HG03571 (cell line): ENCODE measurements around the gene PEPD.

ENCODE experiments used
- ATAC-seq: cut with Tn5 transposase; IDR thresholded peaks from one replicate; pipeline ENCODE4 v1.9.1; 2021; ENCODE audit not compliant: unreplicated experiment

PEPD gene

GRCh38 chr19:33427801-33428626 is 93.6 kb downstream of the PEPD start:
- ATAC-seq: no peak

- ATAC-seq: no peak
Measured at GRCh38 chr19:33426621-33427361, 94.8 kb downstream of the PEPD start.

- no peak for ATAC-seq
Measured at GRCh38 chr19:33424181-33424580, 97.4 kb downstream of the PEPD start.

GRCh38 chr19:33422369-33423180 is 99.0 kb downstream of the PEPD start:
- ATAC-seq: no peak

- no peak for ATAC-seq
Measured at GRCh38 chr19:33421368-33421767, 100.2 kb downstream of the PEPD start.

GRCh38 chr19:33420821-33421220 is 100.8 kb downstream of the PEPD start:
- no peak for ATAC-seq

GRCh38 chr19:33419788-33420130 is 101.8 kb downstream of the PEPD start:
- ATAC-seq: no peak

- no peak for ATAC-seq
Measured at GRCh38 chr19:33418871-33419787, 102.5 kb downstream of the PEPD start.

GRCh38 chr19:33418461-33418860 is 103.1 kb downstream of the PEPD start:
- no peak for ATAC-seq

- no peak for ATAC-seq
Measured at GRCh38 chr19:33417751-33418150, 103.8 kb downstream of the PEPD start.

- ATAC-seq: no peak
Measured at GRCh38 chr19:33416307-33417215, 105.0 kb downstream of the PEPD start.

GRCh38 chr19:33414667-33415605 is 106.7 kb downstream of the PEPD start:
- ATAC-seq: no peak

- ATAC-seq: no peak
Measured at GRCh38 chr19:33413868-33414666, 107.5 kb downstream of the PEPD start.

- no peak for ATAC-seq
Measured at GRCh38 chr19:33413426-33413725, 108.2 kb downstream of the PEPD start.

GRCh38 chr19:33412601-33413425 is 108.8 kb downstream of the PEPD start:
- ATAC-seq: no peak

GRCh38 chr19:33411621-33412180 is 109.9 kb downstream of the PEPD start:
- ATAC-seq: no peak
